Erythroblast (primary cell): ENCODE results near the gene NSUN3.

ENCODE experiments used
- GATA1 ChIP-seq: IDR thresholded peaks from 2 replicates; pipeline ENCODE4 v1.6.1; 2011; ENCODE audit warnings: low read depth, mild to moderate bottlenecking, control low read depth, low read length, moderate library complexity
- POLR2A ChIP-seq: IDR thresholded peaks from 2 replicates; pipeline ENCODE4 v1.6.1; 2011; ENCODE audit warnings: mild to moderate bottlenecking, low read length

GRCh38 chr3:94065122-94065521 lies 2.3 kb downstream of the NSUN3 start:
- TF ChIP-seq POLR2A (no peak), GATA1 (no peak)
